ENCODE measurements around the gene PRDM1.

PRDM1 gene

GRCh38 chr6:106097411-106098231, 11.5 kb downstream of the PRDM1 start:
- DNase-seq (ENCODE audit: low spot score), result peak; percentile 86

GRCh38 chr6:106098383-106099234, 12.5 kb downstream of the PRDM1 start:
- DNase-seq (ENCODE audit: low spot score), result peak; percentile 86

- DNase-seq (ENCODE audit: low spot score), result no peak
These were observed 13.1 kb downstream of the PRDM1 start for GRCh38 chr6:106099235-106099537.

GRCh38 chr6:106100755-106101154, 14.6 kb downstream of the PRDM1 start:
- DNase-seq (ENCODE audit: low spot score), result no peak

GRCh38 chr6:106101466-106101865, 15.3 kb downstream of the PRDM1 start:
- no peak for DNase-seq (ENCODE audit: low spot score)

GRCh38 chr6:106102034-106102433, 15.9 kb downstream of the PRDM1 start:
- peak; percentile 33 for DNase-seq (ENCODE audit: low spot score)

- DNase-seq (ENCODE audit: low spot score), result no peak
These were observed 17.0 kb downstream of the PRDM1 start for GRCh38 chr6:106102967-106103727.

GRCh38 chr6:106103728-106104109, 17.6 kb downstream of the PRDM1 start:
- DNase-seq (ENCODE audit: low spot score), result peak; percentile 57

GRCh38 chr6:106104476-106104875, 18.3 kb downstream of the PRDM1 start:
- no peak for DNase-seq (ENCODE audit: low spot score)

GRCh38 chr6:106104941-106105340, 18.8 kb downstream of the PRDM1 start:
- no peak for DNase-seq (ENCODE audit: low spot score)

- DNase-seq (ENCODE audit: low spot score), result no peak
These were observed 19.4 kb downstream of the PRDM1 start for GRCh38 chr6:106105493-106105892.

GRCh38 chr6:106106276-106107042, 20.3 kb downstream of the PRDM1 start:
- DNase-seq (ENCODE audit: low spot score), result peak; percentile 37

GRCh38 chr6:106107043-106107613, 21.0 kb downstream of the PRDM1 start:
- DNase-seq (ENCODE audit: low spot score), result no peak

- DNase-seq (ENCODE audit: low spot score), result no peak
These were observed 22.0 kb downstream of the PRDM1 start for GRCh38 chr6:106108129-106108528.

- DNase-seq (ENCODE audit: low spot score), result no peak
These were observed 22.9 kb downstream of the PRDM1 start for GRCh38 chr6:106109029-106109428.

GRCh38 chr6:106110164-106110826, 24.2 kb downstream of the PRDM1 start:
- DNase-seq (ENCODE audit: low spot score), result no peak

GRCh38 chr6:106112433-106112832, 26.3 kb downstream of the PRDM1 start:
- no peak for DNase-seq (ENCODE audit: low spot score)

- no peak for DNase-seq (ENCODE audit: low spot score)
These were observed 27.3 kb downstream of the PRDM1 start for GRCh38 chr6:106113256-106113959.

GRCh38 chr6:106114492-106114891, 28.4 kb downstream of the PRDM1 start:
- peak; percentile 63 for DNase-seq (ENCODE audit: low spot score)

- DNase-seq (ENCODE audit: low spot score), result no peak
These were observed 29.1 kb downstream of the PRDM1 start for GRCh38 chr6:106115286-106115685.
